Endothelial cell of umbilical vein (primary cell): ENCODE measurements around the gene SREBF1. TPM values are rescaled to one million over a fixed set of nuclear protein-coding genes. Genes with fewer than 3 reads are reported as not detected.

ENCODE experiments used
- BruUV-seq: library from RNA; stranded (reverse); fragments of 400-500 nt; replicated peaks from 2 replicates; lab custom pipeline; 2021; lab: Mats Ljungman, UMichigan
- CTCF ChIA-PET: fragments of 300-600, 350-600 bp; sonication (Branson Sonifier 250); formaldehyde crosslinking; loops from one replicate; lab custom pipeline; 2021; ENCODE audit warnings: antibody characterized with exemption, inconsistent platforms; lab: Charles Lee
- POLR2A ChIA-PET: fragments of 300-600, 350-600 bp; sonication (Branson Sonifier 250); formaldehyde crosslinking; loops from one replicate; lab custom pipeline; 2021; ENCODE audit warnings: antibody characterized with exemption, inconsistent platforms; lab: Charles Lee
- DNase-seq: peaks from one replicate; pipeline ENCODE4 v3.0.0-alpha.2; 2011; ENCODE audit warnings: low read depth, low spot score
- FAIRE-seq: peaks from 2 replicates; lab custom pipeline; 2011; peaks lifted over from hg19 to GRCh38; lab: Jason Lieb, UNC
- H2AFZ ChIP-seq: 2 replicates; pipeline ENCODE4 v1.6.0; 2012; ENCODE audit warnings: low read depth, low read length, control low read depth, inconsistent platforms
- H3K27ac ChIP-seq: 2 replicates; pipeline ENCODE4 v1.5.1; 2011; ENCODE audit warnings: low read depth, mild to moderate bottlenecking, control low read depth, low read length, moderate library complexity; ENCODE audit not compliant: insufficient read depth
- H3K27me3 ChIP-seq, 2 experiments: 2 replicates each; pipeline versions ENCODE4 v1.6.0 to v1.6.1; 2011; ENCODE audit warnings: low read length in 2 of 2, mixed read lengths in 1 of 2; ENCODE audit not compliant: control insufficient read depth in 2 of 2, insufficient read depth in 2 of 2
- H3K36me3 ChIP-seq, 2 experiments: 2 replicates in 1 of 2; 3 replicates in 1 of 2; pipeline ENCODE4 v1.5.1; 2011; ENCODE audit warnings: low read length in 2 of 2, mild to moderate bottlenecking in 1 of 2, moderate library complexity in 1 of 2; ENCODE audit not compliant: control insufficient read depth in 2 of 2, insufficient read depth in 2 of 2; ENCODE audit errors: extremely low read depth in 1 of 2
- H3K4me1 ChIP-seq: 3 replicates; pipeline ENCODE4 v1.5.1; 2011; ENCODE audit warnings: mild to moderate bottlenecking, low read length; ENCODE audit not compliant: control insufficient read depth, insufficient read depth; ENCODE audit errors: extremely low read depth
- H3K4me2 ChIP-seq: 2 replicates; pipeline ENCODE4 v1.6.1; 2011; ENCODE audit warnings: low read length, control low read depth, mixed read lengths; ENCODE audit not compliant: insufficient read depth
- H3K4me3 ChIP-seq, 3 experiments: fragments of 200-600 bp in 1 of 3; sonication (generic), shearing (Covaris generic) in 1 of 3; replicated peaks in 1 of 3; 2 replicates each; pipeline ENCODE4 v1.5.1; 2011 to 2016; ENCODE audit warnings: control low read depth in 3 of 3, low read length in 3 of 3, mild to moderate bottlenecking in 2 of 3, inconsistent platforms in 1 of 3, low read depth in 1 of 3, moderate library complexity in 1 of 3; ENCODE audit not compliant: insufficient read depth in 1 of 3
- H3K79me2 ChIP-seq: 2 replicates; pipeline ENCODE4 v1.6.0; 2012; ENCODE audit warnings: low read length, inconsistent platforms; ENCODE audit not compliant: control insufficient read depth, insufficient read depth
- H3K9ac ChIP-seq: replicated peaks from 2 replicates; pipeline ENCODE3; 2011; ENCODE audit warnings: low read length, control low read depth; ENCODE audit not compliant: insufficient read depth; ENCODE audit errors: extremely low read depth
- H3K9me1 ChIP-seq: replicated peaks from 3 replicates; pipeline ENCODE4 v1.6.0; 2011; ENCODE audit warnings: mild to moderate bottlenecking, low read length; ENCODE audit not compliant: control insufficient read depth, insufficient read depth; ENCODE audit errors: extremely low read depth
- H3K9me3 ChIP-seq: replicated peaks from 2 replicates; pipeline ENCODE4 v1.5.1; 2012; ENCODE audit warnings: low read length, inconsistent platforms; ENCODE audit not compliant: control insufficient read depth, insufficient read depth
- H4K20me1 ChIP-seq: replicated peaks from 2 replicates; pipeline ENCODE3; 2011; ENCODE audit warnings: mild to moderate bottlenecking, low read length; ENCODE audit not compliant: control insufficient read depth, insufficient read depth; ENCODE audit errors: extremely low read depth
- EZH2 ChIP-seq: IDR thresholded peaks from 2 replicates; pipeline ENCODE4 v1.6.1; 2012; ENCODE audit warnings: borderline replicate concordance, low read depth, mild to moderate bottlenecking, moderate library complexity, low read length, inconsistent platforms; ENCODE audit not compliant: severe bottlenecking
- FOS ChIP-seq: IDR thresholded peaks from 2 replicates; pipeline ENCODE4 v1.6.1; 2011; ENCODE audit warnings: mild to moderate bottlenecking, low read length, moderate library complexity, borderline replicate concordance; ENCODE audit not compliant: insufficient read depth
- GATA2 ChIP-seq: IDR thresholded peaks from 2 replicates; pipeline ENCODE4 v1.7.0; 2011; ENCODE audit warnings: low read depth, mild to moderate bottlenecking, moderate library complexity, mixed read lengths, low read length; ENCODE audit not compliant: insufficient read length, insufficient read depth
- JUN ChIP-seq: IDR thresholded peaks from 2 replicates; pipeline ENCODE4 v1.6.1; 2011; ENCODE audit warnings: borderline replicate concordance, low read depth; ENCODE audit not compliant: insufficient read length, insufficient read depth
- MYC ChIP-seq: IDR thresholded peaks from one replicate; pipeline ENCODE4 v1.6.1; 2011; ENCODE audit warnings: mild to moderate bottlenecking, low read depth, low read length
- POLR2A ChIP-seq: IDR thresholded peaks from 2 replicates; pipeline ENCODE4 v1.6.1; 2012; ENCODE audit warnings: low read depth, mild to moderate bottlenecking, control low read depth, low read length
- POLR2AphosphoS5 ChIP-seq: IDR thresholded peaks from 2 replicates; pipeline ENCODE4 v1.6.1; 2012; ENCODE audit warnings: low read depth, mild to moderate bottlenecking, control low read depth, low read length, moderate library complexity; ENCODE audit not compliant: insufficient read depth
- dilution Hi-C: fragments of 300-500 bp; cut with MboI; formaldehyde crosslinking; loops from one replicate; pipeline ENCODE4 v1.15.0; 2019; ENCODE audit warnings: low sequenced_read_pairs; ENCODE audit not compliant: extremely low pct_ligation_motif_present
- intact Hi-C: fragments of 100-400 bp; cut with micrococcal nuclease; formaldehyde crosslinking; loops from one replicate; pipeline ENCODE4 v1.10.0; 2022
- polyA plus RNA-seq, 4 experiments: library from polyadenylated mRNA; depleted of rRNA in 3 of 4; stranded (reverse) in 3 of 4; unstranded in 1 of 4; fragments of >200 nt; gene quantifications; 2 replicates each; pipeline versions ENCODE4 v1.2.1 to v1.2.3, GENCODE V29; 2011 to 2012; ENCODE audit warnings: missing spikeins in 1 of 4
- total RNA-seq: library from RNA; stranded (reverse); gene quantifications from 2 replicates; pipeline ENCODE4 v1.2.3, GENCODE V29; 2021
- TF ChIP-seq, protein P1 (sequence below), 2 donors: IDR thresholded peaks; 1 replicate in 1 of 2; 2 replicates in 1 of 2; pipeline ENCODE4 v1.5.1; 2011; ENCODE audit warnings: low read length in 2 of 2, mild to moderate bottlenecking in 2 of 2, moderate library complexity in 2 of 2, control low read depth in 1 of 2, inconsistent platforms in 1 of 2, low read depth in 1 of 2; ENCODE audit not compliant: insufficient read depth in 1 of 2; ENCODE audit errors: extremely low read depth in 1 of 2
- TF ChIP-seq, protein P2 (sequence below): IDR thresholded peaks from 2 replicates; pipeline ENCODE4 v1.6.1; 2011; ENCODE audit not compliant: insufficient read depth, insufficient read length

Gene SREBF1
- total and polyA plus RNA-seq, 2 donors (not counting 3 experiments of a cell fraction or from before 2014, with no cell fraction given), result 50.4 to 109 TPM

DNA sequence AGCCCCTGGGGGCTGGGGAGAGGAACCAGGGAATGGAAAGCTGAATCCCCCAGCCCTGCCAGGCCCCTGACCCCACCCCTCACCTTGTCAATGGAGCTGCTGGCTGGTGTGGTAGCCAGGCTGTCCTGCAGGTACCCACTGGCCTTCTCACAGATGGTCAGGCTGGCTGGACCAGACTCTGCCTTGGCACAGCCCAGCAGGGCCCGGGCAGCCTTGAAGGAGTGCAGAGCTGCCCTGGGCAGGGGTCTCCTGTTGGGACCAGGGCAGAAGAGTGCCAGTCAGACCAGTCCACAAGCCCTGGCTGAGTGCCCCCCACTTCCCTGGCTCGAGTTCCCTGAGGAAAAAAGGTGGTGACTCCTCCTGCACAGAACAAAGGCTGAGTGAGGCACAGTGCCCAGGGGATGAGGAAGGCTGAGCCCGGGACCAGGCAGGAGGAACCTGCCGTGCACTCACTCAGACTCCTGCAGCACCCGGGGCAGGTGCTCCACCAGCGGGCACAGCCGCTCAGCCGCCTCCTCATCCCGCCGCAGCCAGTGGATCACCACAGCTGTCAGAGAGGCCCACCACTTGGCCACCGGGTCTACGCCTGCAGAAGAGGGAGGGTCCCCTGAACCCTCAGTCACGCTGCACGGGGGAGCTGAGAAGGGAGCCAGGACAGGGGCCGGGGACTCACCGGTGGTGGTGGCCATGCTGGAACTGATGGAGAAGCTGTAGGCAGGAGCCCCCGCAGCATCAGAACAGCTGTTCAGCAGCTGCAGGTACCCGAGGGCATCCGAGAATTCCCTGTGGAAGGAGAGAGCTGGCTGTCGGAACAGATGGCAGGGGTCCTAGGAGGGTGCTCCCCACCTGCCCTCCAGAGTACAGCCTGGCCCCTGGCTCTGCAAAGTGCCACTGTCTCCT is 22.4 kb downstream of the SREBF1 start:
- DNase-seq, result no peak
- peaks cover 19 to 32% of the 10 kb centered on the region in 2 experiments for H3K36me3 ChIP-seq
- no peak for FAIRE-seq
- dilution Hi-C loops, result no loop called here
- H3K27me3 ChIP-seq, result no peaks in the 10 kb centered on the region
- H2AFZ ChIP-seq, result no peak overlapping the region
- no peaks in the 10 kb centered on the region for H3K79me2 ChIP-seq
- ChIA-PET POLR2A (no interaction called here), CTCF (interaction anchor here (0.9 to 8.9 kb wide), 6 partner anchors 13 to 219 kb away, joined by 3 to 68 read pairs (median 6); partner anchors contain the start of gene SREBF1)
- H3K27ac ChIP-seq, result no peak overlapping the region
- no TSS peak for BruUV-seq
- peaks cover 4% of the 10 kb centered on the region for H3K4me1 ChIP-seq
- TF ChIP-seq, protein P1, sequence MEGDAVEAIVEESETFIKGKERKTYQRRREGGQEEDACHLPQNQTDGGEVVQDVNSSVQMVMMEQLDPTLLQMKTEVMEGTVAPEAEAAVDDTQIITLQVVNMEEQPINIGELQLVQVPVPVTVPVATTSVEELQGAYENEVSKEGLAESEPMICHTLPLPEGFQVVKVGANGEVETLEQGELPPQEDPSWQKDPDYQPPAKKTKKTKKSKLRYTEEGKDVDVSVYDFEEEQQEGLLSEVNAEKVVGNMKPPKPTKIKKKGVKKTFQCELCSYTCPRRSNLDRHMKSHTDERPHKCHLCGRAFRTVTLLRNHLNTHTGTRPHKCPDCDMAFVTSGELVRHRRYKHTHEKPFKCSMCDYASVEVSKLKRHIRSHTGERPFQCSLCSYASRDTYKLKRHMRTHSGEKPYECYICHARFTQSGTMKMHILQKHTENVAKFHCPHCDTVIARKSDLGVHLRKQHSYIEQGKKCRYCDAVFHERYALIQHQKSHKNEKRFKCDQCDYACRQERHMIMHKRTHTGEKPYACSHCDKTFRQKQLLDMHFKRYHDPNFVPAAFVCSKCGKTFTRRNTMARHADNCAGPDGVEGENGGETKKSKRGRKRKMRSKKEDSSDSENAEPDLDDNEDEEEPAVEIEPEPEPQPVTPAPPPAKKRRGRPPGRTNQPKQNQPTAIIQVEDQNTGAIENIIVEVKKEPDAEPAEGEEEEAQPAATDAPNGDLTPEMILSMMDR (IDR thresholded peaks at IDR 0.05; ENCODE audit: extremely low read depth in 1 of 2, insufficient read depth in 1 of 2, low read depth in 1 of 2, low read length in 2 of 2), result no peak
- TF ChIP-seq, protein P2, sequence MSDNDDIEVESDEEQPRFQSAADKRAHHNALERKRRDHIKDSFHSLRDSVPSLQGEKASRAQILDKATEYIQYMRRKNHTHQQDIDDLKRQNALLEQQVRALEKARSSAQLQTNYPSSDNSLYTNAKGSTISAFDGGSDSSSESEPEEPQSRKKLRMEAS, result no peak
- no peak overlapping the region for H3K4me3 ChIP-seq
- H4K20me1 ChIP-seq, result no peaks in the 10 kb centered on the region
- H3K4me2 ChIP-seq, result no peak overlapping the region
- H3K9ac ChIP-seq, result no peak overlapping the region
- H3K9me3 ChIP-seq, result no peaks in the 10 kb centered on the region
- no peaks in the 10 kb centered on the region for H3K9me1 ChIP-seq
- intact Hi-C loops, result loop anchor here (5.0 kb wide), 1 partner anchor 607 kb away; the partner anchor contains the start of gene PLD6

DNA sequence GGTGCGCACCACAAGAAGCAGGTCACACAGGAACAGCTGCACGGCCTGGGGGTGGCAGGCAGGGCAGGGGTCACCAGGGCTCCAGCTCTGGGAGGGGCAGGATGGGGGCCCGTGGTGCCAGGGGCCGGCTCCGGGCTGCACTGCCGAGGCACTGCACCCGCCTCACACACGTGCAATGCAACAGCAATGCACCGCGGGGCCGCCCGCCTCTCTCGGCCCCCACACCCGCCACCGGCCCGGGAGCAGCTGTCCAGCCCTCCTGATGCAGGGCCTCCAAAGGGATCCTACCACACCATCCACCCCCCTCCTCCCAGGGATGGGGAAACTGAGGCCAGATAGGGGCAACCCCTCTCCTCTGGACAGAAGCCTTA is 23.1 kb downstream of the SREBF1 start:
- H3K27me3 ChIP-seq, result no peaks in the 10 kb centered on the region
- H3K36me3 ChIP-seq, result peaks cover 14 to 28% of the 10 kb centered on the region in 2 experiments
- FAIRE-seq (no peak), DNase-seq (no peak)
- intact Hi-C loops (loop anchor here (2.0 kb wide), 1 partner anchor 219 kb away; no protein-coding TSS in a partner anchor), dilution Hi-C loops (no loop called here)
- no peaks in the 10 kb centered on the region for H3K9me3 ChIP-seq
- no peaks in the 10 kb centered on the region for H4K20me1 ChIP-seq
- no peak overlapping the region for H3K4me3 ChIP-seq
- no peak overlapping the region for H3K9ac ChIP-seq
- ChIA-PET POLR2A (no interaction called here), CTCF (interaction anchor here (1.2 to 8.9 kb wide), 8 partner anchors 14 to 220 kb away, joined by 3 to 68 read pairs (median 7); partner anchors contain the start of gene SREBF1)
- no TSS peak for BruUV-seq
- H3K4me2 ChIP-seq, result no peak overlapping the region
- peaks cover 3% of the 10 kb centered on the region for H3K4me1 ChIP-seq
- no peaks in the 10 kb centered on the region for H3K9me1 ChIP-seq
- no peak overlapping the region for H2AFZ ChIP-seq
- no peaks in the 10 kb centered on the region for H3K79me2 ChIP-seq
- H3K27ac ChIP-seq, result no peak overlapping the region
- TF ChIP-seq, protein P2, result no peak
- TF ChIP-seq POLR2AphosphoS5, result no peak
- no peak for TF ChIP-seq POLR2A
- no peak for TF ChIP-seq JUN
- TF ChIP-seq, protein P1 (IDR thresholded peaks at IDR 0.05; ENCODE audit: extremely low read depth in 1 of 2, insufficient read depth in 1 of 2, low read depth in 1 of 2, low read length in 2 of 2), result no peak
- no peak for TF ChIP-seq EZH2
- TF ChIP-seq GATA2, result no peak
- no peak for TF ChIP-seq MYC
- TF ChIP-seq FOS, result no peak
